HG03378 (cell line): ENCODE measurements around the gene DPCD.

ENCODE experiments used
- ATAC-seq: cut with Tn5 transposase; IDR thresholded peaks from one replicate; pipeline ENCODE4 v1.9.1; 2021; ENCODE audit warnings: mild to moderate bottlenecking, moderate library complexity; ENCODE audit not compliant: unreplicated experiment

Gene DPCD

GRCh38 chr10:101566333-101567164 lies 21.6 kb upstream of the DPCD start:
- ATAC-seq, result no peak

DNA sequence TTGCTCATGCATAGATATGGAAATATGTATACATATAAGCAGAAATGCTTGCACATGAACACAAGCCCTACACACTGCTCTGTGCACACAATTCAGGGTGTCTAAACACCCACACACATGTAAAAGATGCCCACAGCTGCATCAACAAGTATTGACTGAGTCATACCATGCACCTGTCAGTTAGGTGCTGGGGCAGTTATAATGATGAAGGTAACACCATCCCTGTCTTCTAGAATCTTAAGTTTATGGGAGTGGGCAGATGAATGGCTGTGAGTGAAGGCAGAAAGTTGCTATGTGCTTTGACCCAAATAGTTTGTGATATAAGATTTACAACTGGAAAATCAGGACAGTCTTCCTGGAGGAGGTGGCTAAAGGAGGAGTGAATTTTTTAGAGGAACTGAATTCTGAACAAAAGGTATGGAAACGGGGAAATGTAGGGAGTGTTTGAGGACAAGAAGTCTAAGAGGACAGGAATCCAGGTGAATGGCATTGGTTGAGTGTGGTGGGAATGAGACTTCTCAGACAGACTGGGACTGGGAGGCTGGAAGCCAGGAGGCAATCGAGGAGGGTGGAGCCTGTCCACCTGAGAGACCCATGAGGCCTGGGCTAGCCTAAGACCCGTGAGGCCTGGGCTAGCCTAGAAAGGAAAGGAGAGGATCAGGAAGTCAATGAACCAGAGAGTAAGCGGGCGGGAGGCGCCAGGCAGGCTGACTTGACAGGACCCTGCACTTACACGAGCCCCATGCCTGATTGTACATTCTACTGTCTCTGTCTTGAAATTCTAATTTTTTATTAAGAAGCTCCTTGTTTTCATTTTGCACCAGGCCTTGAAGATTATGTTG lies 20.7 kb upstream of the DPCD start:
- no peak for ATAC-seq

- ATAC-seq, result no peak
These were observed 19.9 kb upstream of the DPCD start for GRCh38 chr10:101568054-101568745.

DNA sequence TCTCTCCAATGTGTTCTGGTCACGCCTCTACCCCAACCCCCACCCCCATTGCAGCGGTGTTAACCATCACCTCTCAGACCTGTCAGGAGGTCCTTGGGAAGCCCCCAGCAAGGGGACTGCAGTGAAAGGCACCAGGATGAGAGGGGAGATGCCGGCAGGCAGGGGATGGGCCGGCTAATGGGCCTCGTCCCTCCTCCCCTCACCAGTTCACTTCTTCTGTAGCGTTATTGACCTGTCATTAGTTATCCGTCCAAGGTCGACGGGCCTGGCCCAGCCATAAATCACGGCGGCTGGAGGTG lies 18.8 kb upstream of the DPCD start:
- no peak for ATAC-seq

DNA sequence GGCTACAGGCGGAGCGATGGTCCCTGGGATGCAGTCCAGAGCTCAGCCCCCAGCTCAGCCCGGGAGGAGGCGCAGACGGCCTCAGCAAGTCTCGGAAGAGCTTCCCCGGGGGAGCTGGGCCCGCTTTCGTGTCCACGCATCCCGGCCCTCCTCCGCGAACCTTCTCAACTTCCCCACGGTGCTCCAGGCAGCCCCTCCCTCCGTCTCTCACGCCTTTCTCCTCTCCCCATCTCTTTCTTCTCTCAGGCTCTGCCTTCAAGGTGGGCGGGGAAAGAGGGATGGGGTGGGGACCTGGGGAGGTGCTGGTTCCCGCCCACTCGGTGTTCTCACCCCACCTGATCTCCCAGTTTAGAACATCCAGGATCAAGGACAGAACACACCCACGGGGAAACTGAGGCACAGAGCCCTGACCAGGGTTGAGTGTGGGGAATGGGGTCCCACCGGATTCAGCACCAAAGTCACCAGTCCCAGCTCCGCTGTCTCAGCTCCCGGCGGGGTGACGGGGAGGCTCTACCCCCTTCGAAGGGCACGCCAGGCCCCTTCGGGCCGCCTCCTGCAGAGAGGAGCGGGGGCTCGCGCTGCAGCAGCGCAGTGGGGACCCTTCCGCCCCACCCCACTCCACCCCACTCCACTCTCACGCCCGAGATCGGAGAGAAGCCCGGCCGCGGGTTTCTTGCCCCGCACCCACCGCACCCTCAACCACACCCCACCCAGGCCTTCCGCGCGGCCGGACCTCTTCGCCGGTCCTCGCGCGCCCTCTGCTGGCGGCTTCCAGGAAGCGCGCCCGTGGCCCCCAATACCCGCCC lies 18.3 kb upstream of the DPCD start:
- ATAC-seq, result no peak

DNA sequence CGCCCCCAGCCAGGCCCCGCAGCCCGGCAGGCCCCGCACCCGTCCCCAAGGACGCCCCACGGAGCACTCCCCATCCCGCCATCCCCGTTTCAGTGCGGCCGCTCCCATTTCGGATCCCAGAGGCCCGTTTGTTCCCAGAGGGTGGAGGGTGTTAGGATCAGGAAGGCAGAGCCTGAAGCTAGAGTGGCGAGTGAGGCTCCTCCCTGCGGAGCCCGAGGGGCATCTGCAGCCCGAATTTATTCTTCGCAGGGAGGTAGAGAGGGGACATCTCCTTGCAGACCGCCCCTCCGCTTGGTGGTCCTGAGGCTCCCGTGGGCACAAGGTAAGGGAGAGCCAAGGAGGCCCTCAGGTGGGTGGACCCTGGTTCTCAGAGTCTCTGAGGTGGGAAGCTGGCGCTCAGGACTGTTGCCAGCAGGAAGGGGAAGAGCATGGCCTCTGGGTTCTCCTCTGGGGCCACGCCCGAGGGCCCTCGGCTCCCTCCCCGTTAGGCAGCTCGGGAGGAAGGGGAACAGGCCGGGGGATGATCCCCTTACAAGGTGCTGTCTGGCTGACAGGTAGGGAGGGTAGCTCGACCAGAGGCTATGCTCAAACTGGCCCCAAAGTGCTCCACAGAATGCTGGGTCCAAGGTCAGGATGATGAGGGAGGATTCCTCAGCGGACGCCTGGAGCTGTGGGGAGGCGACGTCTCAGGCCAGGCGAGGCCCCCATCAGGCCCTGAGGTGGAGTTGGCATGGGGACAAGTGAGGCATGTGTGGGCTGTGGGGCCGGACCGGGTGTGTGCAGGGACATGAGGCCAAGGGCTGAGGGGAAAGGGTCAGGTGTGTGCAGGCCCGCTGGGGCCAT lies 17.5 kb upstream of the DPCD start:
- ATAC-seq, result no peak

DNA sequence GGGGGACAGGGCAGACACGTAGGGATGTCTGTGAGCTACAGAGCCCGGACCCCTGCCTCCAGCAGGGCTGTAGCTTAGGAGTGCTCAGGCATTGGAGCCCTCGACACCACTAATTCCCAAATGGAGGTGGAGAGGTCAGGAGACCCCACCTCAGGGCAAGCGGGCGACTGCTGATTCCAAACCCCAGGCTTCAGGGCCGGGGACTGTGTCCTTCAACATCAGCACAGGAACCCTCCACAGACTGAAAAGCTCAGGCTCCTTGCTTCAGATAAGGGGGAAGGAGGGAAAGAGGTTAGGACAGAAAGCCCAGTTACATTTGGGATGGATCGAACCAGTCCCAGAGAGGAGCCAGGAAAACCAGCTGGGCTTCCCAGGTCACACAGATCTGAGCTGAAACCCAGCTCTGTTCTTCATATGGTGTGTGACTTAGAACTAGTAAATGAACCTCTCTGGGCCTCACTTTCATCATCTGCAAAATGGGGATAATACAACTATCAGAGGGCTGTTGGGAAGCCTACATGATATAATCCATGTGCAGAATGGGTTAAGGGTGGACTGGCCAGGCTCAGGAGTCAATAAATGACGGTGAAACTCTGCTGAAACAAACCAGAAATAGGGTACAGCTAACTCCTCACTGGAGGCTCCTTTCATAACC lies 16.7 kb upstream of the DPCD start:
- no peak for ATAC-seq

GRCh38 chr10:101572126-101572525 lies 16.0 kb upstream of the DPCD start:
- no peak for ATAC-seq

DNA sequence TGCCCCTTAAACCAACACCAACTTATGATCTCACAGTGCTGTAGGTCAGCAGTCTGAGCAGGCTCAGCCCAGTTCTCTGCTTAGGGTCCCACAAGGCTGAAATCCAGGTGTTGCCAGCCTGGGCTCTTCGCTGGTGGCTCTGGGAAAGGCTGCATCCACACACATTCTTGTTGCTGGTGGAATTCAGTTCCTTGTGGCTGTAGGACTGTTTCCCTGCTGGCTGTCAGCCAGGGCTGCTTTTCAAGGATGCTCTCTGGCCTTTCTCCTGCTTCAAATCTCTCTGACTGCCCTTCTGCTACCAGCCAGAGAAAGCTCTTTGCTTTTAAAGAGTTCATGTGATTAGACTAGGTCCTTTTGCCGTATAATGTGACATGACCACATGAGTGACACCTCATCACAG lies 15.3 kb upstream of the DPCD start:
- no peak for ATAC-seq

- ATAC-seq, result no peak
These were observed 14.0 kb upstream of the DPCD start for GRCh38 chr10:101573885-101574753.

DNA sequence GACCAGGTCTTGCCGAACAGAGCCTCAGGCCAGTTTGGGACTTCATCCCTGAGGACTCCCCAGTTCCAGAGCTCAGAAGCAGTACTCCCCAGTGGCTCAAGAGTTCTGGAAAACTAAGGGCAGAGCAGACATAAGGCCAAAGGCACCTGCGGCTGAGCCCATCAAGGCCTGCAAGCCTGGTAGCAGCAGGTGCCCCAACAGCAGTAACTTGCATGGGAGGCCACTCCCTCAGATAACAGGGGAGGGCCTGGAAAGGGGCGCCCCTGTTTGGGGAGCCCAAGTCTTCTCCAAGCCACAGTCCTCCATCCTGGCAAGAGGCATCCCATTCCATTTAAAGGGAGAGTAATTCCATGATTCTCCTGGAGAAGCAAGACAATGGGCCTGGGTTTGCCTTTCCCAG lies 13.0 kb upstream of the DPCD start:
- ATAC-seq, result no peak

DNA sequence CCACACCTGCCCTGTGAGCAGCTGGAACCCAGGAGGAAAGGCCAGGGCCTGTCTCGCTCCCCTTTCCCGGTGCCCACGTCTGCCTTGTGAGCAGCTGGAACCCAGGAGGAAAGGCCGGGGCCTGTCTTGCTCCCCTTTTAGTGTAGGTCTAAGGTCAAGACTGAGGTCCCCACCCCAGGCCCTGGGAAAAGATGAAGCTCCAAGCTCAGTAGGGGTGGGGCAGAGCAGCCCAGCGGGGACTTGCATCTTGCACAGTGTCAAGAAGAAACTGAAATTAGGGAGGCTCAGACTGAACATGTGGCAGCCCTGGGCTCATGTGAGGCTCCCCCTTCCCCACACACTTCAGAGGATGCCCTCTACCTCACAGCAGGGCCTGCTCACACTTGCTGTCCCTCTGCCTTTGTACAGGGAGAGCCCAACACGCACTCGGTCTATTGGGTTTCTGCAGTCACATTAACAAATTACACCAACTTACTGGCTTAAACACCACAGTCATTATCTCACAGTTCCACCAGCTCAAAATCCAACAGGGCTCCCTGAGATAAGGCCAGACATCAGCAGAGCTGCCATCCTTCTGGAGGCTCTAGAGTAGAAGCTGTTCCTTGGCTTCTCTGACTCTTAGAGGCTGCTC lies 12.4 kb upstream of the DPCD start:
- ATAC-seq, result no peak

DNA sequence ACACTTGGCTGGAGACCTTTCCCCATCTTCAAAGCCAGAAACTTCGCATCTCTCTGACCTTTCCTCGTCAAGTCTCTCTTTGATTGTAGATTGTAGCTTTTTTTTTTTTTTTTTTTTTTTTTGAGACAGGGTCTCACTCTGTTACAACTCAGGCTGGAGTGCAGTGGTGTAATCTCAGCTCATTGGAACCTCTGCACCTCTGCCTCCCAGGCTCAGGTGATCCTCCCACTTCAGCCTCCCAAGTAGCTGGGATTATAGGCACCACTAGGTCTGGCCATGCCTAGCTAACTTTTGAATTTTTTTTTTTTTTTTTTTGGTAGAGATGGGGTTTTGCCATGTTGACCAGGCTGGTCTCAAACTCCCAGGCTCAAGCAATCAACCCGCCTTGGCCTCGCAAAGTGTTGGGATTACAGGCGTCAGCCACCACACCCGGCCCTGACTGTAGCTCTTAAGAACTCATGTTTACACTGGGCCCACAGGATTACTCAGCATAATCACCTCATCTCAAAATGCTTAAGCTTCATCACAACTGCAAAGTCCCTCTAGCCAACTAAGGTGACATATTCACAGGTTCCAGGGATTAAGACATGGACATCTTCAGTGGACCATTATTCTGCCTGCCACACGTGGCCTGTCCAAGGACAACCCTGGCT lies 11.8 kb upstream of the DPCD start:
- ATAC-seq, result no peak

GRCh38 chr10:101577121-101577871 lies 10.8 kb upstream of the DPCD start:
- ATAC-seq, result no peak

DNA sequence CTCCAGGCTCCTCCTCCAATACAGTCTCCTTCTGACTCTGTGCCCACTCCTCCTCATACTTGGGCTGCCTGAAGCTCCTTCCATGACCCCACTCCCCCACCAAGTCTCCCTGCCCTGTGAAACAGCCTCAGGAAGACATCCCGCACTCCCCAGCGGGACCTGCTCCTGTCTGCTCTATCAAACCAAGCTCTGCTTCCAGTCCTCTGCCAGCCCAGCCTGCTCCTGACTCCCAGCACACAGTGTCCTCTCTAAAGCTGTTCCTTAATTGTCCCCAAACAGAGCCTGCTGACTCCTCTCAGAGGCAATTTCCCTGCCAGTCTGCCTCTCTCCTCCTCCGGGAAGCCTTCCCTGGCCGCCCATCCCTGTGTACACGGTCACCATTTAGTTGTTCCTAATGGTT lies 9.9 kb upstream of the DPCD start:
- ATAC-seq, result no peak

GRCh38 chr10:101578803-101579515 lies 9.2 kb upstream of the DPCD start:
- no peak for ATAC-seq
